Activated T-cell treated with anti-CD3 and anti-CD28 coated beads, Interleukin-2, amount 50 U/mL, for 24 hours (primary cell): ENCODE data around the gene CTTNBP2.

Experiments used
- DNase-seq: peaks from one replicate; pipeline ENCODE4 v3.0.0-alpha.2; 2020
- H3K27ac Mint-ChIP-seq: 2 replicates; pipeline ENCODE4 v1.8.0; 2020; ENCODE audit warnings: mild to moderate bottlenecking, mixed read lengths
- H3K27me3 Mint-ChIP-seq: 2 replicates; pipeline ENCODE4 v1.8.0; 2020; ENCODE audit warnings: mixed read lengths
- H3K36me3 Mint-ChIP-seq: 2 replicates; pipeline ENCODE4 v1.8.0; 2020; ENCODE audit warnings: low read depth, mixed read lengths
- H3K4me1 Mint-ChIP-seq: 2 replicates; pipeline ENCODE4 v1.8.0; 2020; ENCODE audit warnings: low read depth, mixed read lengths
- H3K4me3 Mint-ChIP-seq: 2 replicates; pipeline ENCODE4 v1.8.0; 2020; ENCODE audit warnings: mild to moderate bottlenecking, moderate library complexity, mixed read lengths
- H3K9me3 Mint-ChIP-seq: 2 replicates; pipeline ENCODE4 v1.8.0; 2020; ENCODE audit warnings: mixed read lengths

Gene CTTNBP2

DNA sequence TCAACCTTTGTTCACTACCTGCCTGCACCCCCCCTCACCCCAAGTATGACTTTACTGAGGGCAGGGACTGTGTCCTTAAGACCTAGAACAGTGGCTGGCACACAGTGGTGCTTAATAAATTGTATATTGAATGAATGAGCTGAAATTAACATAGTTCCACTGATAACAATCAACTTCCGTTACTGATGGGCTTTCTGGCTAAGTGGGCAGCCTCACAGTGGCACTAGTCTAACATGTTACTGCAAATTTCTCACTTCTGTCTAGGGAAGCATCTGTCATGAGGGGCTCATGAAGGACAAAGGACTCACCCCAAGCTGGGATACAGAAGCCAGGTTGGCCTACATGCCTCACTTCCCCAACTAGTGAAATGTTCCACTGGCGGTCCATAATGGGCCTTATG lies 79.3 kb downstream of the CTTNBP2 start:
- Mint-ChIP-seq H3K9me3 (no peaks in the 10 kb centered on the region), H3K4me1 (peaks cover 3% of the 10 kb centered on the region), H3K27me3 (peaks cover 7% of the 10 kb centered on the region), H3K4me3 (no peak overlapping the region), H3K36me3 (no peaks in the 10 kb centered on the region), H3K27ac (no peak overlapping the region)
- no peak for DNase-seq

DNA sequence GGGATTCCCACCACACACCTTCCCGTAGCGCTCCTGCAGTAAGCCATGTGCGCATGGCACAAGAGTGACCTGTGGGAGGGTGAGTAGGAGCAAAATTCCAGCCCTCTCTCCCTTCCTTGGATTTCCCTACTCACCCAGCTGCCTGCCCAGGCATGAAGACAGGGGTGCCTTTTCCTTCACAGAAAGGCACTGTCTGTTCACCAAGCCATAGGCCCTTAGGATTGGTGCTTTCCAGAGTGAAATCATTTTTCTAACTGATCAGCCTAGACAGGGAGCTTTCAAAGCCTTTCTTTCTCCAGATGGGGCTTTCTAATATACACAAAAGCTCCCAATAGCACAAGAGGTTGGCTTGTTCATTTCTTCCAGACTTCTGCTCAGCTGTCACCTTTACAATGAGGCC lies 79.7 kb downstream of the CTTNBP2 start:
- Mint-ChIP-seq H3K4me1 (peaks cover 3% of the 10 kb centered on the region), H3K9me3 (no peaks in the 10 kb centered on the region), H3K27me3 (peaks cover 7% of the 10 kb centered on the region), H3K4me3 (no peak overlapping the region), H3K36me3 (no peaks in the 10 kb centered on the region), H3K27ac (no peak overlapping the region)
- DNase-seq, result no peak

DNA sequence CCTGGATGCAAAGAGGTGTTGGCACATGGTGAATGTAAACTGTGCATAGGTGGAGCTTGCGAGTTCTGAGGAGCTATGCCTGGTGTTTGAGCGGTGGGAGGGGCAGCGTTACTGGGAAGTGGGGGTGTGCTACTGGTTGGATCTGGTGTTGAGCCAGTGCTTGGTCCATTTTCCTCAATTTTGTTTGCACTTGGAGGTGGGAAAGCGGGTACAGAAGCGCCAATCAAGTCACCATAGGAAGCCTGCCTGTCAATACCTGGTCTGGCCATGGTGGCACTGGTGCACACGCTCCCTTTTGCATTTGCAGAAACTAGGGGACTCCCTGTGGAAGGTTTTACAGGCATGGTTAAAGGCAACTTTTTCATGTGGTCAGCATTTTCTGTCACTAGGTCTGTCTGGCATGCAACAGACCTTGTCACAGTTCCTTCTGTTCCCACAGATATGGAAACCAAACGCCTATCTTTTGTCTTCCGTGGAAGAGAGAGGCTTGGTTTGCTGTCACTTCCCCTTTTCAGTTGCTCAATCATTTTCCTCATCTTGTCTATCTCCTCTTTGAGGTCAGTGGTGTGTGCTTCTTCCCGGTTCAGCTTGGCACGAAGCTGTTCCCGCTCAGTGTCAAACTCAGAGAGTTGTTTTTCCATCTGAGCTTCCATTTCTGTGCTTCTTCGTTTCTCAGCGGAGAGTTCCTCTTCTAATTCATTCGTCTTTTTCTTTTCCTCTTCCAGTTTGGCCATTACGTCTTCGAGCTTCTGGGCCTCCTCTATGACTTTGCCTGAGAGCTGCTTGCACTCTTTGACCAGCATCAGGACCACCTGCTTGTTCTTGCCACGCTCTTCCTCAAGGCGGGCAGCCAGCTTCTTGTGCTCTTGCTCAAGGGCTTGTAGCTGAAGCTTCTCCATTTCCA lies 81.1 kb downstream of the CTTNBP2 start:
- Mint-ChIP-seq H3K4me1 (peaks cover 3% of the 10 kb centered on the region), H3K36me3 (no peaks in the 10 kb centered on the region), H3K27ac (no peak overlapping the region), H3K4me3 (no peak overlapping the region), H3K27me3 (peaks cover 7% of the 10 kb centered on the region), H3K9me3 (no peaks in the 10 kb centered on the region)
- DNase-seq, result no peak

DNA sequence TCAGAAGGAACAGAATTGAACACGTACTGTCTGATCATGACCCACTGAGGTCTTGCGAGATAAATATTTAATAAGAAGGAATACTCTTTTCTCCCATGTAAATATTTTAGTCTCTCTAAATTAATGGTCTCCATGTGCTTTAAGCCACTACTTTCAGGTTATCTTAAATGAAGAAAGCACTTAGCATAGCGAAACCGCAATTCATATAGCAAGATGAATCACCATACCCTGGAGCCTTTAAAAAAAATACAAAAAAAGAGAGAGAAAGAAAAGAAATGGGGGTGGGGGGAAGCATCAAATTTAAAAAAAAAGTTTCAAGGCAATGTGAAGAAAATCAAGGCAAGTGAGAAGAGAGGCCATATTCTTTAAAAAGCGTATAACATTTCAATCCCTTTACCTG lies 82.5 kb downstream of the CTTNBP2 start:
- peaks cover 7% of the 10 kb centered on the region for H3K27me3 Mint-ChIP-seq
- H3K27ac Mint-ChIP-seq, result no peak overlapping the region
- DNase-seq, result no peak
- no peak overlapping the region for H3K4me3 Mint-ChIP-seq
- H3K4me1 Mint-ChIP-seq, result peaks cover 3% of the 10 kb centered on the region
- H3K36me3 Mint-ChIP-seq, result no peaks in the 10 kb centered on the region
- no peaks in the 10 kb centered on the region for H3K9me3 Mint-ChIP-seq

DNA sequence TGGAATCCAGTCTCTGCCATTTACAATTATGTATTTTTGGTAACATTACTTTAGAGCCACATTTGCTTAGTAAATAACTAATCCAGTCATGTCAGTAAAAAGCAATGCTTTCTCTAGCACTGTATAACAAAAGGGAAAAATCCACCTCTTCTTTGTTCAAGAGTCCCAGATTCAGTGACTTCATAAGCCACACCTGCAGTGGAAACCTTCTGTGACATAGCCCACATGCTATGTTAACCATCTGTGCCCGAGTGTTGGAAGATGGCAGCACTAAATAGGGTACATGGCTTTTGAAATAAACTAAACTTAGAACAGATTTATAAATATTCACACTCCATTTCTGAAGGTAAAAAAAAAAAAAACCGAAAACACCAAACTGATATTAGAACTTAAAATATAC lies 83.0 kb downstream of the CTTNBP2 start:
- no peaks in the 10 kb centered on the region for H3K9me3 Mint-ChIP-seq
- peaks cover 3% of the 10 kb centered on the region for H3K4me1 Mint-ChIP-seq
- no peaks in the 10 kb centered on the region for H3K36me3 Mint-ChIP-seq
- DNase-seq, result no peak
- no peak overlapping the region for H3K4me3 Mint-ChIP-seq
- peaks cover 7% of the 10 kb centered on the region for H3K27me3 Mint-ChIP-seq
- no peak overlapping the region for H3K27ac Mint-ChIP-seq

DNA sequence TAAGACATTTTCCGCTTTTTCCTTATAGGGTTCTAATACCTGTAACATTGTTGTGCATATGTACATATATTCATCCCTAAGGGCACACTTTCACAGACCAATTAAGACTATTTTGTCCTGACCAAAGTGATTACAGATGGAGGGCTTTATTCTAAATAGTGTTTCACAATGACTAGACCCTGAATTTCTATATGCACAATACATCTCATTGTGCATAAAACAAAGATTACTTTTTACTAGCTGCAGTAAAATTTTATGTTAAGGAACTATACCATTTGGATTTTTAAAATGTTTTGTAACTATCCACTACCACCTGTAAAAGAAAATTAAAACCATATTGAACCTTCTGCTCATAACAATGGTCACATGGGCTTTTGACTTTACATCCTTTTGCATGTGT lies 87.8 kb downstream of the CTTNBP2 start:
- Mint-ChIP-seq H3K27me3 (no peaks in the 10 kb centered on the region), H3K4me1 (no peaks in the 10 kb centered on the region), H3K4me3 (no peak overlapping the region), H3K27ac (no peak overlapping the region), H3K36me3 (no peaks in the 10 kb centered on the region), H3K9me3 (no peaks in the 10 kb centered on the region)
- no peak for DNase-seq

DNA sequence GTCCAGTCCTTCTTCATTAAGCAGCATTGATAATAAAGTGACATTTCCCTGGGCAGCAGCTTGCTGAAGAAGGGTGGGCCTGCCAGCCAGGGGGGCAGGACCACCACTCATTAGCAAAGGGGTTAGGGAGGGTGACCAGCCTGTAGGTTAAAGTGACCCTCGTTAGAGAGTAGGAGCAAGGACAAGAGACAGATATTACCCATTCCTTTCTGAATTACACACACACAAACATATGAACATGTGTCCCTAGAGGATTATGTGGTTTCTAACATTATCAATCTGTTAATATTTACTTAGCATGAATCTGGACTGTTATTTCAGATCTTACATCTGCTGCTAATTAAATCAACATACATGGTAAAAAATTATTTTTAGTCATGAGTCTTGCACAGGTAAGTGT lies 88.9 kb downstream of the CTTNBP2 start:
- Mint-ChIP-seq H3K4me1 (no peaks in the 10 kb centered on the region), H3K4me3 (no peak overlapping the region), H3K27me3 (no peaks in the 10 kb centered on the region), H3K36me3 (no peaks in the 10 kb centered on the region), H3K9me3 (no peaks in the 10 kb centered on the region), H3K27ac (no peak overlapping the region)
- no peak for DNase-seq

DNA sequence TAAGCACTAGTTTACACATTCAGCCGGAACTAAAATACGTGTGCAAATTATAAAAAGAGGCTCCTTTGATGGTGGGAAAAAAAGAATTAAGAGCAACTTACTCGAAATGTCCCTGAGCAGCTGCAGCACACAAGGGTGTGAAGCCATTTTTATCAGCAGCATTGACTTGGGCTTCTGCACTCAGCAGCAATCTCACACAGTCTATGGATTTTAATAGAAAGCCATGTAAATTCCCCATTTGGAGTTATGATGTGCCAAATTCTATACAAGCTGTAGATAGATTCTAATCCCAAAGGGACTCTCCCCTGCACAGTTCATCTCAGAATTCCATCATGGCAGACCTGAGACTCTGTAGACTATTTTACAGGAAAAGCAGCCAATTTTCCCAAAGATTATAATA lies 90.5 kb downstream of the CTTNBP2 start:
- H3K36me3 Mint-ChIP-seq, result no peaks in the 10 kb centered on the region
- H3K9me3 Mint-ChIP-seq, result no peaks in the 10 kb centered on the region
- no peak for DNase-seq
- H3K4me3 Mint-ChIP-seq, result no peak overlapping the region
- no peak overlapping the region for H3K27ac Mint-ChIP-seq
- no peaks in the 10 kb centered on the region for H3K4me1 Mint-ChIP-seq
- H3K27me3 Mint-ChIP-seq, result no peaks in the 10 kb centered on the region

DNA sequence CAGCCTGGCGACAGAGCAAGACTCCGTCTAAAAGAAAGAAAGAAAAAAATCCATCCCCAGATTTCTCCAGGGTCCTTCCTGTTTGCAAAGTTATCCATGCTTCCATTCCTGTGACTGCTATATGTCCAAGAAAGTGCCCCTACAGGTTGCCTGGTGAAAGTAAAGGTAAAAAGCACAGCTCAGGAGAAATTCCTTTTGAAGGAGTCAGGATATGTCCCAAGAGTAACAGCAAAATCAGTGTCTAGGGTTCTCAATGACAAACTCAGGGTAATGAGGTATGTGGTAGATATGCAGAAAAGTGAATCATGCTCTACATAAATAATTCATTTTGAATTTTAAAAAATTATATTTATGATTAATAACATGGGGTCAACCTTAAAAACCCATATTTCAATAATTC lies 91.5 kb downstream of the CTTNBP2 start:
- no peaks in the 10 kb centered on the region for H3K36me3 Mint-ChIP-seq

DNA sequence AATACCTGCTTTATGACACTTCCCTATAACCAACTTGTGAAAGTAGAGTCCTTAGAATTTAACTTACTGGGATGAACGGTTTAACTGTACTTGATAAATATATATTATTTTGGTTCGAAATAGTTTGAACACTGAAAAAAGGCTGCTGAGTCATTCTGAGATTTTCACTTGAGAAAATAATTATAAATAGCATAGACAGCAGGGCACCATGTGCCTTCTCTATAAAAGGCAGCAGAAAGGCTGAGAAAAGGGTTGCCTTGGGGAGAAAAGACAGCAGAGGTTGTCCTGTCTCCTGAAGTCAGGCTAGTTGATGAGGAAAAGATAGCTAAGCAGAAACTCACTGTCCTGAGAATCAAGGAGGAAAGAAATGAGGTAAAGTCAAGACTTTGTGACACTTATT lies 92.4 kb downstream of the CTTNBP2 start:
- no peak for DNase-seq
- Mint-ChIP-seq H3K27me3 (no peaks in the 10 kb centered on the region), H3K9me3 (no peaks in the 10 kb centered on the region)

More for the DNA sequence above, 91.5 kb downstream of the CTTNBP2 start:
- DNase-seq, result no peak
- no peaks in the 10 kb centered on the region for H3K27me3 Mint-ChIP-seq
- no peaks in the 10 kb centered on the region for H3K9me3 Mint-ChIP-seq
- H3K4me3 Mint-ChIP-seq, result no peak overlapping the region
- H3K27ac Mint-ChIP-seq, result no peak overlapping the region
- no peaks in the 10 kb centered on the region for H3K4me1 Mint-ChIP-seq

DNA sequence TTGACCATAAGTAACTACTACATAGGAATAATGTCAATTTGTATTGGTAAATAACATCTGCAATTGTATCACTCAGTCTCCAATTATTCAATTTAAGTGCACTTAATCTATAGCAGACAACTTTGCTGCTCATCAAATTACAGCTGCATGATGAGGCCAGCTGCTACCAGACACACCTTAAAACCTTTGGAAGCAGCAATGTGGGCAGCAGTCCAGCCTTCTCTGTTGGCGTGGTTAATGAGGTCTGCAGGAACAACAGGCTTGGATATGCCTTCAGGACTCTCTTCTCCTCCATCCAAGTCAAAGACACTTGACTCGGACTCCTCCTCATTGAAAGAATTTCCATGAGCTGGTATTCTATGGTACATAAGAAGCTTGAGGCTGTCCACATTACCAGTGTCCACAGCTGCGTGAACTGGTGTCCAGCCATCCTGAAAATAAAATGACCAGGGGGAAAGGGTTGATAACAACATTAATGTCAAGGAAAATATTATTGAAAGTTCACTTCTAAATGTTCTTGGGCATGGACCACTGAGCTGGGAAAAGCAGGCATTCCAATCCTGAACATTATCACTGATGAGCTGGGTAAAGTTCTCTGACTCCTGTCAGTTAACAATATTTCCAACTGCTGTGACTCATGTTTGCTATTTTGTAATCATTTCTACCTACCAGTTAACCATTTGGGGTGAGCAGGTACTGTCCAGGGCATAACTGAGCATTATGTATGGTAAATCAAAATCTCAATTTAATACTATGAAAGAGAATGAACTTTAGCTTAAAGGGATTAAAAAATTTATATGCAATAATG lies 95.7 kb downstream of the CTTNBP2 start:
- H3K27me3 Mint-ChIP-seq, result peaks cover 3% of the 10 kb centered on the region
- H3K36me3 Mint-ChIP-seq, result no peaks in the 10 kb centered on the region
- H3K4me3 Mint-ChIP-seq, result no peak overlapping the region
- H3K4me1 Mint-ChIP-seq, result no peaks in the 10 kb centered on the region
- no peak for DNase-seq
- H3K27ac Mint-ChIP-seq, result no peak overlapping the region
- H3K9me3 Mint-ChIP-seq, result no peaks in the 10 kb centered on the region

More for the DNA sequence above, 92.4 kb downstream of the CTTNBP2 start:
- H3K4me1 Mint-ChIP-seq, result no peaks in the 10 kb centered on the region
- H3K27ac Mint-ChIP-seq, result no peak overlapping the region
- H3K36me3 Mint-ChIP-seq, result no peaks in the 10 kb centered on the region
- H3K4me3 Mint-ChIP-seq, result no peak overlapping the region

DNA sequence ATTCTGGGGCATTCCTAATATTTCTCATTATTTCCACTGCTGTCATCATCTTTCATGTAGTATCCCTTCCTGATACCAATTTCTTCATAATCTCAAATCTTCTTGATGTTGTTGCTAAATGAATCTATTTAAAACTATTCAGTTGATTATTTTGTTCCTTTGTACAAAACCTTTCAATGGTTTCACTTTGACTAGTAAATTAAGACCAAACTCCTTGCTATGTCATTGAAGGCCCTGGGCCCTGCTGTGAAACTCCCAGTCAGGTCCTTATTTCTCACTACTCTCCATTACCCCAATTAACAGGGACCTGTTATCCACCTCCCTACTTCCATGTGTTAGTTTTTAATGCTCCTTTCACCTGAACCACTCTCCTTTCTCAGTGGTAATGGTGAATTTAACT lies 97.0 kb downstream of the CTTNBP2 start:
- peaks cover 3% of the 10 kb centered on the region for H3K27me3 Mint-ChIP-seq
- no peak overlapping the region for H3K27ac Mint-ChIP-seq
- DNase-seq, result no peak
- no peaks in the 10 kb centered on the region for H3K36me3 Mint-ChIP-seq
- H3K9me3 Mint-ChIP-seq, result no peaks in the 10 kb centered on the region
- H3K4me3 Mint-ChIP-seq, result no peak overlapping the region
- H3K4me1 Mint-ChIP-seq, result no peaks in the 10 kb centered on the region

DNA sequence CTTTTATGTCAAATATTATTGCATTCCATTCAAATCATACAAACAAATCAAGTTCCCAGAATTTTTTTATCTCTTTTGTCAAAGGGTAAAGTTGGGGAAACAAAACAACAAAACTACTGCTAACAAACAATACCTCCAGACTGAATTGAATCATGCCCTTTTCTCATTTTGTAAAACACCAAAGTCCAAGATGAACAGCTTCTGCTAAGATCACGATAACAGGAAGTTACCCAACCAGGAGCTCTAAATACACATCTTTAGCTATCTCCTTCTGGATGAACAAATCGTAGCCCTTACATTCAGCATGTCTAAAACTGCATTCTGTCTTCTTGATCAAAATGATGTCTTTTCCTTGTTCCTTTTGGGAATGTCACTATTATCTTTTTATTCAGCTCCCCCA lies 97.4 kb downstream of the CTTNBP2 start:
- no peaks in the 10 kb centered on the region for H3K4me1 Mint-ChIP-seq
- H3K9me3 Mint-ChIP-seq, result no peaks in the 10 kb centered on the region
- no peak overlapping the region for H3K4me3 Mint-ChIP-seq

DNA sequence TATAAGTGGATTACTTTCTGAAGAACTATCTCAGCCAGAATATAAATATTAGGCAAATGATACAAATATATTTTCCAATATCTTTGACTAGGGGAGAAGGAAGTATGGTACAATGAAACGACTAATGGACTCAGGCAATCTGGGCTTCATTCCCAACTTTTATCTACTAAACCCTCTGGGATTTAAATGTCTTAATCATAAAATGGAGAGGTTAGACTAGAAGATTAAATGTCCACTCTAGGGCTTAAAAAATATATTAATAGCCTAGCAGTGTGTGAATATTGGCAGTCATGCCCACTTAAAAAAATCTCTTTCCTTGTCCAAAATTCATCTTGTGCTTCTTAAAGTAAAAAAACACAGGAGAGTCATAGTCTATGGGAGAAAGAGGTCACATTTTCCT lies 98.3 kb downstream of the CTTNBP2 start:
- no peak for DNase-seq
- no peaks in the 10 kb centered on the region for H3K36me3 Mint-ChIP-seq
- no peaks in the 10 kb centered on the region for H3K4me1 Mint-ChIP-seq
- H3K27me3 Mint-ChIP-seq, result peaks cover 7% of the 10 kb centered on the region
- H3K4me3 Mint-ChIP-seq, result no peak overlapping the region
- H3K9me3 Mint-ChIP-seq, result no peaks in the 10 kb centered on the region
- H3K27ac Mint-ChIP-seq, result no peak overlapping the region

More for the DNA sequence above, 97.4 kb downstream of the CTTNBP2 start:
- Mint-ChIP-seq H3K27me3 (peaks cover 6% of the 10 kb centered on the region), H3K36me3 (no peaks in the 10 kb centered on the region), H3K27ac (no peak overlapping the region)
- no peak for DNase-seq

DNA sequence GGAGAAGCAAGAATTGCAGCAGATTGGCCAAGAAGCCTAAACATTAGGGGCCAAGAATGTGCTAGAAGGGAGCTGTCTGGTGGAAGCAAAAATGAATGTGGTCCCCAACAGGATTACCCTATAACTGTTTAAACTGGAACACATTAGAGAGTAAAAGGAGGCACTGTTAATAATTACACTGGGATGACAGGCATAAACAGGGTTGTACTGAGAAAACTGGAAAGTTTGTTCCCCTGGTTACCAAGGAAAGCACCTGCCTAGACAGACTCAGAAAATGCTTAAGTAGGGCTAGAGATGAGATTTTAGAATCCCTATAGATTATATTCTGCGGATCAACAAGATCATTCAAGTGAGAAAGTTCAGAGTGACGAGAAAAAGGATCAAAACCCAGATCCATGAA lies 100.8 kb downstream of the CTTNBP2 start:
- Mint-ChIP-seq H3K4me1 (no peaks in the 10 kb centered on the region), H3K9me3 (no peaks in the 10 kb centered on the region), H3K27me3 (peaks cover 7% of the 10 kb centered on the region), H3K4me3 (no peak overlapping the region), H3K36me3 (no peaks in the 10 kb centered on the region), H3K27ac (no peak overlapping the region)
- no peak for DNase-seq
